Activated naive CD8-positive, alpha-beta T cell treated with anti-CD3 and anti-CD28 coated beads, Interleukin-2, amount 10 ng/mL, durations not matched to agents 7 days and 5 days (primary cell): ENCODE results near the gene FEM1B. TPM values are rescaled to one million over a fixed set of nuclear protein-coding genes. Genes with fewer than 3 reads are reported as not detected.

ENCODE experiments used
- ATAC-seq: fragments of 150-1000 bp; cut with Tn5 transposase; one replicate; pipeline ENCODE4 v1.10.0; 2021; ENCODE audit warnings: low read depth, moderate library complexity
- POLR2A ChIA-PET: fragments of 350-600 bp; sonication (Branson Sonifier 250); formaldehyde crosslinking; loops from one replicate; lab custom pipeline; 2021; ENCODE audit warnings: antibody characterized with exemption; lab: Charles Lee
- DNase-seq: peaks from one replicate; pipeline ENCODE4 v3.0.0; 2021
- H3K27ac Mint-ChIP-seq: one replicate; pipeline ENCODE4 v1.8.0; 2022; ENCODE audit warnings: mild to moderate bottlenecking, mixed read lengths
- H3K27me3 Mint-ChIP-seq: one replicate; pipeline ENCODE4 v1.8.0; 2022; ENCODE audit warnings: mild to moderate bottlenecking, moderate library complexity, mixed read lengths
- H3K36me3 Mint-ChIP-seq: one replicate; pipeline ENCODE4 v1.8.0; 2021; ENCODE audit warnings: mild to moderate bottlenecking, mixed read lengths
- H3K4me1 Mint-ChIP-seq: one replicate; pipeline ENCODE4 v1.8.0; 2021; ENCODE audit warnings: mixed read lengths
- H3K4me3 Mint-ChIP-seq: one replicate; pipeline ENCODE4 v1.8.0; 2022; ENCODE audit warnings: mild to moderate bottlenecking, moderate library complexity, mixed read lengths
- H3K9me3 Mint-ChIP-seq: one replicate; pipeline ENCODE4 v1.8.0; 2021; ENCODE audit warnings: mixed read lengths
- total RNA-seq, 2 experiments: library from RNA; stranded (reverse); gene quantifications; one replicate each; pipeline ENCODE4 v1.2.3, GENCODE V29; 2021

FEM1B gene
- total RNA-seq, 2 experiments from 2014 or later: 51.9 to 54.0 TPM

DNA sequence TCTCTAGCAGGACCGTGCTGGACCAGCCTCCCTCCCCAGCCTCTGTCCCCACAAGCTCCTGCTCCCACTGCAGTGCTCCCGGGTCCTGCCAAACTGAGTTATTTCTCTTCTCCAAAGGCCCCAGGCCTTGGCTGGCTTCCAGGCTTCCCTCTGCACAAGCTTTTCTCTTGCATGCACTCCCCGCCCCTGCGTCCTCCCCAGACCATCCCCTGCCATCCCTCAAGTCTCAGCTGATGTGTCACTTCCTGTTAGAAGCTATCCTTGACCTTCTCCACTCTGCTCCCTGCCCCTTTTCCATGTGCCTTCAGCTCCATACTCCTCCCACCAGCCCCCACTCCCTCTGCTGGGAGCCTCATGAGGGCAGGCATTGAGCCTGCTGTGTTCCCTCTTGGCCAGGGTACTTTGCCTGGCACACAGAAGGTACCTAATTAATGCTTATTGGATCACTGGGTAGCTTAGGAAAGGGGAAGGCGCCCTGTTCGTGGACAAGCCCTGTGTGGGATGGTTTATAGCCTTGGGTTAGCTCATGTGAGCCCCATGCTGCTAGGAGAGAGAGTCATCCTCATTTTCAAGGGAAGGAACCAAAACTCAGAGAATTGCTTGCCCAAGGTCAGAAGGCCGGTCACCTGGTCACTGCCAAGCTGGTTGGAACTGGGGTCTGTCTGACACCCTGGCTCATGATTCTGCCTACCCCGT, 56.4 kb downstream of the FEM1B start:
- peaks cover 11% of the 10 kb centered on the region for H3K27me3 Mint-ChIP-seq
- no peaks in the 10 kb centered on the region for H3K36me3 Mint-ChIP-seq
- DNase-seq (no peak), ATAC-seq (no peak)
- no peak overlapping the region for H3K4me3 Mint-ChIP-seq
- POLR2A ChIA-PET: interaction anchor here (1.1 kb wide), 1 partner anchor 9 kb away, joined by 4 read pairs; no protein-coding TSS in a partner anchor
- no peaks in the 10 kb centered on the region for H3K4me1 Mint-ChIP-seq
- no peaks in the 10 kb centered on the region for H3K9me3 Mint-ChIP-seq
- H3K27ac Mint-ChIP-seq: no peak overlapping the region

DNA sequence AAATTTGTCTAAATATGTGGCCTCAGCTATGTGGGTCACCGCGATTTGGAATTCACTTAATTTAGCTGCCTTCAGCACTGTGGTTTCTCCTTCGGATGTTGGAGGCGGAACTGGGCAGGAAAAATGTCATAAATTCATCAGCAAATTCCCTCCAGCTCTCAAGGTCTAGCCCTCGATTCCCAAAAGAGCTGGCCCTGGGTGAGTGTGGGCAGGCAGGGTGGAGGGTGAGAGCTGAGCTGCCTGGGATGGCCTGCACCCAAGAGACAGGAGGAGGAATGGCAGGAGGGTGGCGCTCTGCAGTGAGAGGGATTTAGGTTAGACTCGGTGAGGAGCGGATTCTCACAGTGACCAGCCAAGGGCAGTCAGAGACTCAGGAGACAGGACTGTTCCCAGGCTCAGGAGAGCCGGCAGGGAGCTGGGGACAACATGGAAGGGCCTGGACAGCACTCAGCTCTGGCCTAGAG, 57.1 kb downstream of the FEM1B start:
- ATAC-seq: no peak
- no peak for DNase-seq
- Mint-ChIP-seq H3K27me3 (peaks cover 11% of the 10 kb centered on the region), H3K4me3 (no peak overlapping the region), H3K27ac (no peak overlapping the region), H3K4me1 (no peaks in the 10 kb centered on the region), H3K36me3 (no peaks in the 10 kb centered on the region), H3K9me3 (no peaks in the 10 kb centered on the region)
- POLR2A ChIA-PET: no interaction called here

GRCh38 chr15:68335251-68335650, 57.7 kb downstream of the FEM1B start:
- Mint-ChIP-seq H3K36me3 (no peaks in the 10 kb centered on the region), H3K4me3 (no peak overlapping the region), H3K27me3 (peaks cover 11% of the 10 kb centered on the region), H3K9me3 (no peaks in the 10 kb centered on the region), H3K27ac (no peak overlapping the region), H3K4me1 (no peaks in the 10 kb centered on the region)
- ATAC-seq (no peak), DNase-seq (no peak)
- POLR2A ChIA-PET: no interaction called here

DNA sequence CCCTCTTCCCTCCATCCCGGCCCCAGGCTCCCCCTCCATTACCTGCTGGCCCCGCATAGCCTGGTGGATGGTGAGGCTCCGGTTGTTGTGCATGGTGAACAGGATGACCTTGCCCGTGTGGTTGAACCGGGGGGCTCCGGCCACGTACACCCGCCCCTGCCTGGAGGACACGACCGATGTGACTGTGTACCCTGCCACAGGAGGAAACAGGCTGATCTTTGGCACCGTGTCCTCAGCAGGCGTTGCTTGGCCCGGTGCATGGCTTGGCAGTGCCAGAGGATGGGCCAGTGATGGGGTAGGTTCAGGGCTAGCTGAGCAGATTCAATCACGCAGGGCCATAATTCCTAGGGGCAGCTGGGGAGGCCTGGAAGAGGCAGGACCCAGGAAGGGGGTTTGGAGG, 58.1 kb downstream of the FEM1B start:
- ATAC-seq: no peak
- POLR2A ChIA-PET: no interaction called here
- H3K36me3 Mint-ChIP-seq: no peaks in the 10 kb centered on the region

DNA sequence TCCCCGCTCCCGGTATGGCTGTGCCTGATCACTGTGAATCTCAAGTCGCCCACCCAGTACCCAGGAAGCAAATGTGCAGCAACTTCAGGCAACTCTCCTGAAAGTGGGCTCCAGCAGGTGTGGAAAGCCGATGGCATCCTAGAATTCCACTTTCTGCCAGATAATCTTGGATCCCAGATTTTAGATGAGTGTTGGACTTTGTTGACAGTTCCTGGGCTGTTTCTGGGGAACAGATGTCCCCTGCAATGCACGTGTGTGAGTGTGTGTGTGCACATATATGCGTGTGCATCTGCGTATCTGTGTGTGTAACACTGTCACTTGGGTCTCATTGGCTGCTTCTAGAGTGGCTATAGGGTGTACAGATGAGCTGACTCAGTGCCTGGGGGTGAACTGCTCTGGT, 59.0 kb downstream of the FEM1B start:
- POLR2A ChIA-PET: no interaction called here
- H3K4me1 Mint-ChIP-seq: no peaks in the 10 kb centered on the region

More for the DNA sequence above, 58.1 kb downstream of the FEM1B start:
- Mint-ChIP-seq H3K4me1 (no peaks in the 10 kb centered on the region), H3K9me3 (no peaks in the 10 kb centered on the region), H3K4me3 (no peak overlapping the region), H3K27me3 (peaks cover 11% of the 10 kb centered on the region), H3K27ac (no peak overlapping the region)
- DNase-seq: no peak

DNA sequence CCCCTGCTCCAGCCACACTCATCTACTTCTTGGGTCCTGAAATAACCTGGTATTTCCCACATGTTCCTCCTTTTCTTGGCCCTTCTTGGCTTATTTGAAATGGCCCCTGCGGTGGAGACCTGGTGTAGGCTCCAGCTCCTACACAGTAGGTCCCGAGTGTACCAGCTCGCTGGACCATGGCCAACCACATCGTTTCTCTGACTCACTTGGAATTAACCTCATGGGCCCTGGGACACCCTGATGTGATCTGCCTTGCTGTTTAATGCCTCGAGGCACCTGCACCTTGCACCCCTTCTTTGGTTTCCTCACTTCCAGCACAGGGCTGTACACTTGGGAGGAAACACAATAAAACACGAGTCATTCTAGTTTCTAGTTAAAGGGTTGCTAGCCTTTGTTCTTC, 60.3 kb downstream of the FEM1B start:
- no peaks in the 10 kb centered on the region for H3K36me3 Mint-ChIP-seq
- H3K27me3 Mint-ChIP-seq: peaks cover 5% of the 10 kb centered on the region

More for the DNA sequence above, 59.0 kb downstream of the FEM1B start:
- H3K4me3 Mint-ChIP-seq: no peak overlapping the region
- DNase-seq: no peak
- H3K27me3 Mint-ChIP-seq: peaks cover 9% of the 10 kb centered on the region
- H3K36me3 Mint-ChIP-seq: no peaks in the 10 kb centered on the region
- no peaks in the 10 kb centered on the region for H3K9me3 Mint-ChIP-seq
- no peak overlapping the region for H3K27ac Mint-ChIP-seq
- no peak for ATAC-seq

GRCh38 chr15:68339481-68339880, 61.9 kb downstream of the FEM1B start:
- no peak overlapping the region for H3K4me3 Mint-ChIP-seq
- POLR2A ChIA-PET: no interaction called here
- peaks cover 2% of the 10 kb centered on the region for H3K27me3 Mint-ChIP-seq
- DNase-seq (no peak), ATAC-seq (no peak)
- H3K27ac Mint-ChIP-seq: no peak overlapping the region
- no peaks in the 10 kb centered on the region for H3K36me3 Mint-ChIP-seq
- no peaks in the 10 kb centered on the region for H3K9me3 Mint-ChIP-seq
- H3K4me1 Mint-ChIP-seq: no peaks in the 10 kb centered on the region

More for the DNA sequence above, 60.3 kb downstream of the FEM1B start:
- Mint-ChIP-seq H3K4me3 (no peak overlapping the region), H3K4me1 (no peaks in the 10 kb centered on the region), H3K9me3 (no peaks in the 10 kb centered on the region), H3K27ac (no peak overlapping the region)
- no peak for DNase-seq
- ATAC-seq: no peak
- POLR2A ChIA-PET: interaction anchor here (1.0 kb wide), 1 partner anchor 15 kb away, joined by 3 read pairs; no protein-coding TSS in a partner anchor

GRCh38 chr15:68340726-68341671, 63.5 kb downstream of the FEM1B start:
- Mint-ChIP-seq H3K4me3 (no peak overlapping the region), H3K27ac (no peak overlapping the region), H3K36me3 (no peaks in the 10 kb centered on the region), H3K9me3 (no peaks in the 10 kb centered on the region), H3K4me1 (no peaks in the 10 kb centered on the region), H3K27me3 (peaks cover 6% of the 10 kb centered on the region)
- DNase-seq (no peak), ATAC-seq (no peak)
- POLR2A ChIA-PET: interaction anchor here (1.4 kb wide), 1 partner anchor 33 kb away, joined by 3 read pairs; no protein-coding TSS in a partner anchor

DNA sequence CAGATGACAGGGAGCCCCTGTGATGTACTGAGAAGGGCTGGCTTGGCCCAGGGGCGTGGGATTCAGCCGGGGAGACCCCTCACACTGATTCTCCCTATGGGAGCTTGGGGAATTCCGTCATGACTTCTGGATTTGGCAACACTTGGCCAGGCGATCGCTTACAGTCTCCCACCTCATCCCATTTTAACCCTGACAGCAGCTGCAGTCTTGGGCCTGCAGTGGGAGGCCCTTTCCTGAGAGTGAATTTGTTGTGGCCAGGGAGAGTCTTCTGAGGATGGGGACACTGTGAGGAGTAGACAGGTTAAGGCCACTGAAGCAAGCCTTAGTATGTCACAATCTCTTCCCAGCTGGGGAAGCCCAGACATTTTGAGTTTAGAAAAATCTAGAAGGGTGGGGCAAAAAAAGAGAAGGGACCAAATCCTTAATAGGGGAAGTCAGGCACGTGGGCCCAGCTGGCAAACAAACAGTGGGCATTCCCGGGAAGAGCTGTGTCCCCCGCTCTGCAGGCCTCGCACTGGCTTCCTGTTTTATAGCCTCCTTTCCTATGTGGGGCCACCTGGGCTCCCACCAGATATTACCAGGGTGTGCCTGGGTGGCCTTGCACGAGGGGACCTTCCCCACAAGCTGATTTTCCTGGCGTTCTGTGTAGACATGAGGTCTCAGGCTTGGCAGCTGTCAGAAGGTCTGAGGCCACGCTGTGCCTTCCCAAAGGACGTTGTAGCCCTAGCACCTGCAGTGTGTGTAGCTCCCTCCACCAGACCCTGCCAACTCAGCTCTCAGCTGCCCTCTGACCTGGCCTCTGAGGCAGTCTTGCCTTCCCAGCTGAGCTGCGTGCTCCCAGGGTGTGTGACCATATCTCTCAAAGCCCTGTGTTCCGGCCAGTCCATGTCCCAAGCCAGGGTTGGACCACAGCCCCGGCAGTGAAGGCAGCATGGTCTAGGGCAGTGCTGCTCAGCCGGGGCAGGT, 64.5 kb downstream of the FEM1B start:
- POLR2A ChIA-PET: interaction anchor here (0.7 to 1.4 kb wide), 3 partner anchors 8 to 530 kb away, joined by 3 to 4 read pairs (median 3); no protein-coding TSS in a partner anchor
- no peak overlapping the region for H3K27ac Mint-ChIP-seq

GRCh38 chr15:68343579-68344225, 66.2 kb downstream of the FEM1B start:
- peaks cover 15% of the 10 kb centered on the region for H3K27me3 Mint-ChIP-seq
- no peaks in the 10 kb centered on the region for H3K9me3 Mint-ChIP-seq
- H3K4me3 Mint-ChIP-seq: no peak overlapping the region
- no peak for DNase-seq
- no peak for ATAC-seq
- POLR2A ChIA-PET: no interaction called here
- peaks cover 2% of the 10 kb centered on the region for H3K36me3 Mint-ChIP-seq
- H3K4me1 Mint-ChIP-seq: no peaks in the 10 kb centered on the region
- H3K27ac Mint-ChIP-seq: no peak overlapping the region

More for the DNA sequence above, 64.5 kb downstream of the FEM1B start:
- Mint-ChIP-seq H3K27me3 (peaks cover 11% of the 10 kb centered on the region), H3K36me3 (no peaks in the 10 kb centered on the region), H3K4me3 (no peak overlapping the region), H3K4me1 (no peaks in the 10 kb centered on the region), H3K9me3 (no peaks in the 10 kb centered on the region)
- no peak for ATAC-seq
- no peak for DNase-seq

DNA sequence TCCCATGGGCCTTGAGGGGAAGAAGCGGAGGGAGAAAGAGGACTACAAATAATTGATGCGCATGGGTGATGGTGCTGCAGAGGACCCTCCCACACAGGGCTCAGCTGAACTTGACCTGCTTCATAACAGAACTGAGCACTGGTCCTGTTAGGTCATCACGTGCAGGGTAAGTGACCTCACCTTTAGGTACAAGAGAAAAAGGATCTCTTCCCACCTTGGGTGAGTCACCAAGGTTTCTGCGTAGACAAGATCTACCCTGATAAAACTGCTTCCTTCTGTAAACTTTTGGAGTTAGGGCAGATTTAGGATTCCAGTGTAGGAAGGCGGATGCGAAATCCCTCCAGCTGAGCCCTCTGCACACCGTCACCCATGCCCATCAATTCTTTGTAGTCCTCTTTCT, 67.1 kb downstream of the FEM1B start:
- Mint-ChIP-seq H3K36me3 (peaks cover 2% of the 10 kb centered on the region), H3K27ac (no peak overlapping the region), H3K9me3 (no peaks in the 10 kb centered on the region), H3K4me1 (no peaks in the 10 kb centered on the region), H3K4me3 (no peak overlapping the region), H3K27me3 (peaks cover 15% of the 10 kb centered on the region)
- no peak for DNase-seq
- POLR2A ChIA-PET: no interaction called here
- no peak for ATAC-seq
